Right forelimb (tissue), 1 donor: ENCODE results near the gene ANGEL1.

ENCODE experiments used
- DNase-seq: peaks from one replicate; pipeline ENCODE4 v3.0.0-alpha.2; 2018

ANGEL1 gene

GRCh38 chr14:76814726-76815645, 2.3 kb upstream of the ANGEL1 start:
- peak; percentile 56 for DNase-seq

GRCh38 chr14:76812093-76812421, 625 bp downstream of the ANGEL1 start:
- no peak for DNase-seq

GRCh38 chr14:76811561-76811960, 1.1 kb downstream of the ANGEL1 start:
- no peak for DNase-seq

- DNase-seq: no peak
These were observed 1.7 kb downstream of the ANGEL1 start for GRCh38 chr14:76810953-76811400.

GRCh38 chr14:76810525-76810924, 2.2 kb downstream of the ANGEL1 start:
- DNase-seq: no peak

- DNase-seq: no peak
These were observed 3.7 kb downstream of the ANGEL1 start for GRCh38 chr14:76808990-76809389.

GRCh38 chr14:76808011-76808410, 4.7 kb downstream of the ANGEL1 start:
- DNase-seq: no peak

- DNase-seq: no peak
These were observed 6.2 kb downstream of the ANGEL1 start for GRCh38 chr14:76806446-76806845.

- no peak for DNase-seq
These were observed 18.7 kb downstream of the ANGEL1 start for GRCh38 chr14:76793956-76794355.

- DNase-seq: no peak
These were observed 19.4 kb downstream of the ANGEL1 start for GRCh38 chr14:76793324-76793723.

- DNase-seq: no peak
These were observed 20.3 kb downstream of the ANGEL1 start for GRCh38 chr14:76792422-76792821.

- DNase-seq: no peak
These were observed 26.1 kb downstream of the ANGEL1 start for GRCh38 chr14:76786601-76787000.

GRCh38 chr14:76784881-76785280, 27.8 kb downstream of the ANGEL1 start:
- DNase-seq: peak; percentile 75

- no peak for DNase-seq
These were observed 28.3 kb downstream of the ANGEL1 start for GRCh38 chr14:76784266-76784874.

- DNase-seq: no peak
These were observed 29.7 kb downstream of the ANGEL1 start for GRCh38 chr14:76782885-76783566.

- DNase-seq: no peak
These were observed 30.4 kb downstream of the ANGEL1 start for GRCh38 chr14:76782115-76782884.

- no peak for DNase-seq
These were observed 31.0 kb downstream of the ANGEL1 start for GRCh38 chr14:76781648-76782051.

GRCh38 chr14:76780875-76781647, 31.6 kb downstream of the ANGEL1 start:
- DNase-seq: no peak

GRCh38 chr14:76780360-76780759, 32.3 kb downstream of the ANGEL1 start:
- DNase-seq: no peak

GRCh38 chr14:76780058-76780345, 32.7 kb downstream of the ANGEL1 start:
- DNase-seq: no peak

GRCh38 chr14:76779221-76780057, 33.2 kb downstream of the ANGEL1 start:
- no peak for DNase-seq
